ENCODE measurements around the gene NLRP1. TPM values are rescaled to one million over a fixed set of nuclear protein-coding genes. Genes with fewer than 3 reads are reported as not detected.

NLRP1 gene
- total and polyA plus RNA-seq, 5 experiments from 2014 or later = 18.4 to 370 (median 47.9) TPM

- POLR2A ChIA-PET = no interaction called here
- H3K9me3 Mint-ChIP-seq = no peaks in the 10 kb centered on the region
- peak overlapping the region in 9 of 10 donors; percentile 2 to 97 (median 42) for H3K27ac Mint-ChIP-seq
- H3K4me1 Mint-ChIP-seq = peaks cover 9 to 26% (median 20%) of the 10 kb centered on the region in 4 donors
- DNase-seq (no peak), ATAC-seq (no peak)
- peak overlapping the region in 1 of 10 donors; percentile 30 for H3K4me3 Mint-ChIP-seq
- H3K36me3 Mint-ChIP-seq = peaks cover 0 to 51% (median 2%) of the 10 kb centered on the region in 3 donors
- H3K27me3 Mint-ChIP-seq = no peaks in the 10 kb centered on the region
These were observed 81.8 kb downstream of the NLRP1 start for GRCh38 chr17:5502552-5502951.

- no peaks in the 10 kb centered on the region for H3K9me3 Mint-ChIP-seq
- H3K27me3 Mint-ChIP-seq = no peaks in the 10 kb centered on the region
- POLR2A ChIA-PET = interaction anchor here (1.0 to 6.4 kb wide), 3 partner anchors 10 to 78 kb away, joined by 3 to 63 read pairs (median 3); partner anchors contain the start of genes DERL2 and MIS12
- H3K36me3 Mint-ChIP-seq = peaks cover 0 to 45% (median 2%) of the 10 kb centered on the region in 3 donors
- peak overlapping the region; percentile 49 to 98 (median 89) for H3K27ac Mint-ChIP-seq
- no peak for DNase-seq
- H3K4me3 Mint-ChIP-seq = peak overlapping the region; percentile 51 to 90 (median 72)
- peaks cover 9 to 26% (median 20%) of the 10 kb centered on the region in 4 donors for H3K4me1 Mint-ChIP-seq
- no peak for ATAC-seq
These were observed 82.6 kb downstream of the NLRP1 start for GRCh38 chr17:5501685-5502084.

GRCh38 chr17:5500589-5501391, 83.5 kb downstream of the NLRP1 start:
- DNase-seq (peak; percentile 68 to 93 (median 81)), ATAC-seq (peak; percentile 94)
- Mint-ChIP-seq H3K4me1 (peaks cover 9 to 26% (median 20%) of the 10 kb centered on the region in 4 donors), H3K4me3 (peak overlapping the region; percentile 90 to 99 (median 96)), H3K27ac (peak overlapping the region; percentile 81 to 98 (median 96)), H3K36me3 (peaks cover 0 to 37% (median 2%) of the 10 kb centered on the region in 3 donors), H3K27me3 (no peaks in the 10 kb centered on the region), H3K9me3 (no peaks in the 10 kb centered on the region)
- POLR2A ChIA-PET = interaction anchor here (1.0 to 6.4 kb wide), 6 partner anchors 11 to 84 kb away, joined by 3 to 63 read pairs (median 4); partner anchors contain the start of genes DERL2, MIS12 and NLRP1

GRCh38 chr17:5500247-5500588, 84.1 kb downstream of the NLRP1 start:
- H3K36me3 Mint-ChIP-seq = peaks cover 0 to 31% (median 0%) of the 10 kb centered on the region in 3 donors
- POLR2A ChIA-PET = interaction anchor here (0.7 to 6.4 kb wide), 5 partner anchors 13 to 84 kb away, joined by 3 to 63 read pairs (median 4); partner anchors contain the start of genes DERL2, MIS12 and NLRP1
- H3K9me3 Mint-ChIP-seq = no peaks in the 10 kb centered on the region
- no peak for ATAC-seq
- peak overlapping the region; percentile 81 to 98 (median 96) for H3K27ac Mint-ChIP-seq
- no peaks in the 10 kb centered on the region for H3K27me3 Mint-ChIP-seq
- peaks cover 9 to 26% (median 20%) of the 10 kb centered on the region in 4 donors for H3K4me1 Mint-ChIP-seq
- peak overlapping the region; percentile 90 to 99 (median 96) for H3K4me3 Mint-ChIP-seq
- DNase-seq = peak in 2 of 10 donors; percentile 22 to 30

DNA sequence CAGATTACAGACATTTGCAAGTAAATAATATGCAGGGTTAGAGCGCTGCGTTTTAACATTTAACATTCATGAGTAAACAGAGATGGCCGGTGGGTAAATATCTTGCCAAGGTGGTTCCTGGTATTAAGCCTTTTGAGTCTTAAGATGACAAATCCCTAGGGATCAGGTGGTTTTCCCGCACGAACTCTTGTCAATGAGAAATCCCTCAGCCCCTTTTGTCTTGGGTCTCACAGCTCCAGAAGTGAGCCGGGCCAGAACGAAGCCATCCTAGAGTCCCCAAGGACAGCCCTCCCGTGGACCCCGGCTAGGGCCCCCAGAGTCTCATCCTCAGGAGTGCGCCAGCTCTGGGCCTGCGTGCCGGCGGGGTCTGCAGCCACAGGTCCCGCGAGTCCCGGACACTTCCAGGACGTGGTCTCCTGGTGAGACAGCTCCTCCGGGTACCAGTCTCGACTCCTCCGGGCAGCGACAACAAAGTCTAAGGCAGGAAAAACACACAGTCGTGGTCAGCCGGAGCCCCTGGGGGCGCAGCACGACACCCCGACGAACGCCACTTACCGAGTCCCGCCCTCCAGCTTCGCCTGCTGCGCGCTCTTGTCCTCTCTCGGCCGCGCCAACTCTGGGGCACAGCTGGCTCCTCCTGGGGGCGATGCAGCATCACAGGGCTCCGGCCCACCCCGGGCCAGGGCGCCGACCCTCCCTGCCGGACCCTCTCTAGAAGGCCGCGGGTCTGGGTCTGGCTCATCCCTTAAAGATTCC, 84.7 kb downstream of the NLRP1 start:
- ATAC-seq (no peak), DNase-seq (peak in 1 of 10 donors; percentile 9)
- POLR2A ChIA-PET = interaction anchor here (0.6 to 6.4 kb wide), 6 partner anchors 12 to 201 kb away, joined by 3 to 63 read pairs (median 4); partner anchors contain the start of genes DERL2, MIS12 and NLRP1
- Mint-ChIP-seq H3K9me3 (no peaks in the 10 kb centered on the region), H3K4me3 (peak overlapping the region; percentile 90 to 99 (median 96)), H3K4me1 (peaks cover 9 to 26% (median 20%) of the 10 kb centered on the region in 4 donors), H3K27me3 (no peaks in the 10 kb centered on the region), H3K36me3 (peaks cover 0 to 30% (median 0%) of the 10 kb centered on the region in 3 donors), H3K27ac (peak overlapping the region in 7 of 10 donors; percentile 21 to 96 (median 94))

GRCh38 chr17:5492970-5493369, 91.3 kb downstream of the NLRP1 start:
- Mint-ChIP-seq H3K9me3 (no peaks in the 10 kb centered on the region), H3K27ac (peak overlapping the region in 1 of 10 donors; percentile 16), H3K36me3 (peaks cover 6 to 31% (median 6%) of the 10 kb centered on the region in 3 donors), H3K4me1 (peaks cover 8 to 16% (median 14%) of the 10 kb centered on the region in 4 donors), H3K4me3 (no peak overlapping the region), H3K27me3 (no peaks in the 10 kb centered on the region)
- no peak for ATAC-seq
- POLR2A ChIA-PET = interaction anchor here (0.7 kb wide), 1 partner anchor 1648 kb away, joined by 4 read pairs; no protein-coding TSS in a partner anchor
- no peak for DNase-seq

- H3K4me3 Mint-ChIP-seq = peak overlapping the region in 2 of 10 donors; percentile 68 to 69
These were observed 95.6 kb downstream of the NLRP1 start for GRCh38 chr17:5488752-5489151.

DNA sequence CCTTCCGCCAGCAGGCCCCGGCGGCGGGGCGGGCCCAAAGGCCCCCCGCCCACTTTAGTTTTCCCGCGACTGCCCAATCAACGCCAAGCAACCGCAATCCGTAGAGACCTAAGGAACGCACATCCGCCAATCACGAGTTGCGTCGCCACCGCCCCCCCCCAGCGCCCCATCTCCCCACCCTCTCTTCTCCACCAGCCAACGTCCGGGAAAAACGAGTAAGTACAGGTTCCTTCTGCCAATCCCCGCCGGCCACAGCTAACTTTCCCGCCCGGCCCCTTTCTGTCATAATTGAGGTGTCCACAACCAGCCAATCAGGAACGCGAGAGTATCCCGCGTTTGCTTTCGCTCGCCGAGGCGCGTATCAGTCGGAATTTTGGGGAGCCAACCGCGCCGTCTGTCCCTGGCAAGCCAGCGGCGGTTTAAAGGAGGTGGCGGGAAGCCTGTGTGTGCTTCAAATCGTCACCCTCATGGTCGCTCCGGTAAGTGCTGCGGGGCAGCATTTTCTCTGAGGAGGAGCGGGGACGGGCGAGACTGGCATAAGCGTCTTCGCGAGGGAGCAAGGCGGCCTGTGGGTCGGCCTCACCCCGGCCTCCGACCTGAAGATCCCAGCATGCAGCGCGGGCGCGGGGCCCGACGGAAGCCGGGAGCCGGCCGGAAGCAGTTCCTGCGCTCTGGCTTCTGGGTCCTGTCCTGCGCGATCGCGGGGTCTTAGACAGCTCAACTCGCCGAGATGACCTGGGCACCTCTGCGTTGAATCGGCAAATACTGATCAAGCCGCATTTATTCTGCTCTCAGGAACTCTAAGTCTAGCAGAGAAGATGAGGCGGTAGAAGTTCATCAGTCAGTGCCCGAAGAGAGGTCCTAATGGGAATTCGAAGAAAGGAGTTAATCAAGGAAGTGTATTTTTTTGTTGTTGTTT, 97.8 kb downstream of the NLRP1 start, which contains the start of gene MIS12:
TSS of gene MIS12 (plus strand) at position 361 of the 919 bp plus-strand sequence. CDS start 2,297 bp downstream, outside the sequence.
- Mint-ChIP-seq H3K4me3 (peak within 1 kb of the TSS; percentile 93 to 97 (median 96)), H3K27ac (peak within 1 kb of the TSS; percentile 96 to 100 (median 98)), H3K27me3 (no peaks in the 10 kb centered on the region), H3K4me1 (peaks cover 19 to 63% (median 61%) of the 10 kb centered on the region in 4 donors), H3K36me3 (peaks cover 6 to 67% (median 14%) of the 10 kb centered on the region in 3 donors), H3K9me3 (no peaks in the 10 kb centered on the region)
- DNase-seq = peak; percentile 92 to 99 (median 98)
- peak; percentile 92 to 93 for ATAC-seq
- POLR2A ChIA-PET = interaction anchor here (0.5 to 5.7 kb wide), 15 partner anchors 9 to 1850 kb away, joined by 3 to 63 read pairs (median 5); partner anchors contain the start of genes C1QBP, CTNS, DHX33 and NLRP1

More at GRCh38 chr17:5488752-5489151, 95.6 kb downstream of the NLRP1 start:
- Mint-ChIP-seq H3K27ac (peak overlapping the region in 7 of 10 donors; percentile 56 to 98 (median 81)), H3K36me3 (peaks cover 6 to 44% (median 6%) of the 10 kb centered on the region in 3 donors), H3K4me1 (peaks cover 15 to 51% (median 49%) of the 10 kb centered on the region in 4 donors), H3K9me3 (no peaks in the 10 kb centered on the region), H3K27me3 (no peaks in the 10 kb centered on the region)
- DNase-seq (no peak), ATAC-seq (no peak)
- POLR2A ChIA-PET = interaction anchor here (5.7 kb wide), 1 partner anchor 10 kb away, joined by 63 read pairs; a partner anchor contains a TSS

DNA sequence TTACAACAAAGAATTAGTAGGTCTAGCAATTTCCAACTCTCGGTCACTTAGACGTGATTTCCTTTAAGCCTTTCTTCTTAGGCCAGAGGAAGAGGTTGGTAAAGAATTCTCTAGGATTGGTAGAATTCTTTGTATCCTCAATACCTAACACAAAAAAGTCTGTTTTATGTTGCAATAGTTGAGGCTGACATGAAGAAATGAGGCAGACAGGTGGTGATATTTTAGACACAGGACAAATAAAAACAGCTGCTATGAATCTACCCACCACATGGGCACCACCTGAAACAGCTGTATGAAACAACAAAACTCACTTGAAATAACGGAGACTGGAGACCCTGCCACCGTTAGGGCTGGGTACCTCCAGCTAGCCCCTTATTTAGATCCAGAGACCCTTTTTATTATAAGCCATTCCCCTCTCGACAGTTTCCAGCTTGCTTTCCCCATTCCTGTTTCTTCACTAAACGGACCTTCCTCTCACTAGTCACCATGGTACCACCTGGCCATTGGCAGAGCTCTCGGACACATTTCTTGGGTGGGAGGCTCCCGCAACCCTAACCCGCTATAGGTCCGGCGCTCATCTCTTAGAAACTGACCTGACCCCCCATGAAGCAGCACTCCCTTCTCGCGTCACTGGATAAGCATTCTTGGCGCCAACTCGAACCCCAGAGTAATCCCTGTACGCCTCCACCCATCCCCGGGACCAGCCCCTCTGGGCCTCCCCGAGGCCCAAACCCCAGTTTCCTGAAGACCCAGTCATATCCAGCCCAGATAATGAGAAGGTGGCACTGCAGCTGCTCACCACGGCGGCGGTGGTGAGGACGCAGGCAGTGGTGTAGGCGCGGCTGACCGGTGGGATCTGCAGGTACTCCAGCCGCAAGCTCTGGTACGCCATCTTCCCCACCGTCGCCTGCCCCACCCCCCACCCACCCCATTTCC, 98.8 kb downstream of the NLRP1 start, which contains the start of gene DERL2:
TSS of gene DERL2 (minus strand) at position 909 of the 936 bp plus-strand sequence. CDS start at position 892, 17 bp downstream.
- H3K4me1 Mint-ChIP-seq = peaks cover 21 to 68% (median 66%) of the 10 kb centered on the region in 4 donors
- peak; percentile 3 for ATAC-seq
- H3K36me3 Mint-ChIP-seq = peaks cover 6 to 71% (median 14%) of the 10 kb centered on the region in 3 donors

GRCh38 chr17:5481451-5481850, 102.9 kb downstream of the NLRP1 start:
- H3K27me3 Mint-ChIP-seq = no peaks in the 10 kb centered on the region
- no peak overlapping the region for H3K27ac Mint-ChIP-seq
- DNase-seq (no peak), ATAC-seq (no peak)
- H3K4me1 Mint-ChIP-seq = peaks cover 12 to 61% (median 49%) of the 10 kb centered on the region in 4 donors
- POLR2A ChIA-PET = no interaction called here
- H3K36me3 Mint-ChIP-seq = peaks cover 0 to 82% (median 26%) of the 10 kb centered on the region in 3 donors
- no peak overlapping the region for H3K4me3 Mint-ChIP-seq
- no peaks in the 10 kb centered on the region for H3K9me3 Mint-ChIP-seq

More for the DNA sequence above, 98.8 kb downstream of the NLRP1 start, which contains the start of gene DERL2:
- Mint-ChIP-seq H3K27me3 (no peaks in the 10 kb centered on the region), H3K4me3 (peak within 1 kb of the TSS; percentile 93 to 97 (median 96)), H3K9me3 (no peaks in the 10 kb centered on the region), H3K27ac (peak within 1 kb of the TSS; percentile 96 to 100 (median 98))
- POLR2A ChIA-PET = interaction anchor here (0.5 to 5.7 kb wide), 14 partner anchors 10 to 1849 kb away, joined by 3 to 63 read pairs (median 5); partner anchors contain the start of genes C1QBP, CTNS, DHX33 and NLRP1
- no peak for DNase-seq

Measured in naive thymus-derived CD8-positive, alpha-beta T cell (primary cell).